Activated CD8-positive, alpha-beta memory T cell treated with anti-CD3 and anti-CD28 coated beads for 36 hours (primary cell): ENCODE results near the gene NKX1-1. TPM values are rescaled to one million over a fixed set of nuclear protein-coding genes. Genes with fewer than 3 reads are reported as not detected.

ENCODE experiments used
- CTCF ChIA-PET: fragments of 350-600 bp; sonication (Branson Sonifier 250); formaldehyde crosslinking; loops from one replicate; lab custom pipeline; 2021; ENCODE audit warnings: antibody characterized with exemption; lab: Charles Lee
- POLR2A ChIA-PET: fragments of 350-600 bp; sonication (Branson Sonifier 250); formaldehyde crosslinking; loops from one replicate; lab custom pipeline; 2021; ENCODE audit warnings: antibody characterized with exemption; lab: Charles Lee
- total RNA-seq, 2 experiments: library from RNA; stranded (reverse); gene quantifications; one replicate each; pipeline ENCODE4 v1.2.3, GENCODE V29; 2021

NKX1-1 gene
- total RNA-seq, 2 experiments from 2014 or later, result not detected

GRCh38 chr4:1353186-1354055, 52.8 kb downstream of the NKX1-1 start:
- ChIA-PET CTCF (interaction anchor here (0.8 to 1.8 kb wide), 6 partner anchors 63 to 276 kb away, joined by 3 to 10 read pairs (median 3); no protein-coding TSS in a partner anchor), POLR2A (interaction anchor here (0.6 kb wide), 1 partner anchor 51 kb away, joined by 8 read pairs; no protein-coding TSS in a partner anchor)

Other genes with a start within 250 kb of the NKX1-1 start
- gene SPON2, start 233.9 kb downstream of the NKX1-1 start, total RNA-seq, result 1 to 10 TPM; 3.2 to 4.2 TPM
- gene CTBP1, start 157.3 kb downstream of the NKX1-1 start, total RNA-seq, result 100 to 1,000 TPM; 129 to 133 TPM
- 10 to 100 TPM; 54.6 to 57.2 TPM for gene MAEA, start 116.6 kb downstream of the NKX1-1 start, total RNA-seq
- gene UVSSA, start 59.2 kb downstream of the NKX1-1 start, total RNA-seq, result 10 to 100 TPM; 15.2 to 17.0 TPM